Smooth muscle cell (in vitro differentiated cells): Measurements from ENCODE around the gene ASPRV1. TPM values are rescaled to one million over a fixed set of nuclear protein-coding genes. Genes with fewer than 3 reads are reported as not detected.

Experiments used
- DNase-seq: peaks from one replicate; lab custom pipeline; 2025; ENCODE audit not compliant: unreplicated experiment; lab: John Stamatoyannopoulos, UW
- H2AFZ ChIP-seq: fragments of 200-600 bp; sonication (generic); 2 replicates; pipeline ENCODE4 v1.6.0; 2016; ENCODE audit warnings: antibody characterized with exemption, low read depth, mild to moderate bottlenecking
- H3F3A ChIP-seq: fragments of 200-600 bp; sonication (generic); 2 replicates; pipeline ENCODE4 v1.6.0; 2017; ENCODE audit warnings: antibody characterized with exemption, low read depth
- H3K27ac ChIP-seq: fragments of 200-600 bp; sonication (generic); 2 replicates; pipeline ENCODE4 v1.5.1; 2016; ENCODE audit warnings: low read depth, mild to moderate bottlenecking
- H3K27me3 ChIP-seq: fragments of 200-600 bp; sonication (generic); 2 replicates; pipeline ENCODE4 v1.6.1; 2016; ENCODE audit warnings: low read depth, mild to moderate bottlenecking
- H3K36me3 ChIP-seq: fragments of 200-600 bp; sonication (generic); 2 replicates; pipeline ENCODE4 v1.5.1; 2016; ENCODE audit warnings: low read depth
- H3K4me1 ChIP-seq: fragments of 200-600 bp; sonication (generic); 2 replicates; pipeline ENCODE4 v1.5.1; 2016; ENCODE audit warnings: low read depth
- H3K4me2 ChIP-seq: fragments of 200-600 bp; sonication (generic); 2 replicates; pipeline ENCODE4 v1.6.0; 2016; ENCODE audit warnings: mild to moderate bottlenecking
- H3K4me3 ChIP-seq: fragments of 200-600 bp; sonication (generic); 2 replicates; pipeline ENCODE4 v1.5.1; 2016; ENCODE audit warnings: mild to moderate bottlenecking
- H3K79me2 ChIP-seq: fragments of 200-600 bp; sonication (generic); 2 replicates; pipeline ENCODE4 v1.6.0; 2016; ENCODE audit warnings: low read depth, mild to moderate bottlenecking
- H3K9ac ChIP-seq: fragments of 200-600 bp; sonication (generic); 2 replicates; pipeline ENCODE4 v1.6.0; 2016; ENCODE audit warnings: low read depth
- H3K9me3 ChIP-seq: fragments of 200-600 bp; sonication (generic); replicated peaks from 2 replicates; pipeline ENCODE4 v1.5.1; 2016; ENCODE audit warnings: low read depth
- H4K20me1 ChIP-seq: fragments of 200-600 bp; sonication (generic); 2 replicates; pipeline ENCODE4 v1.6.0; 2016; ENCODE audit warnings: low read depth
- CTCF ChIP-seq: fragments of 200-600 bp; sonication (generic); IDR thresholded peaks from 2 replicates; pipeline ENCODE4 v1.5.1; 2017; ENCODE audit warnings: borderline replicate concordance, mild to moderate bottlenecking, antibody characterized with exemption; ENCODE audit not compliant: insufficient read depth, poor library complexity, severe bottlenecking
- WGBS: methylation state at CpG from one replicate; pipeline ENCODE4 v1.1.7; 2016; ENCODE audit warnings: low lambda C conversion rate; 5-methylcytosine and 5-hydroxymethylcytosine counted together
- polyA plus RNA-seq: library from polyadenylated mRNA; unstranded; fragments of >200 nt; fragmentation: Nextera tagmentation; extraction: Ambion mirVana; gene quantifications from 2 replicates; pipeline ENCODE4 v1.2.1, GENCODE V29; 2016
- total RNA-seq: library from RNA; depleted of rRNA; stranded (reverse); fragments of >200 nt; gene quantifications from 2 replicates; pipeline ENCODE4 v1.2.3, GENCODE V29; 2014

ASPRV1 gene
- total and polyA plus RNA-seq, 2 experiments from 2014 or later: 1.6 to 4.4 TPM

DNA sequence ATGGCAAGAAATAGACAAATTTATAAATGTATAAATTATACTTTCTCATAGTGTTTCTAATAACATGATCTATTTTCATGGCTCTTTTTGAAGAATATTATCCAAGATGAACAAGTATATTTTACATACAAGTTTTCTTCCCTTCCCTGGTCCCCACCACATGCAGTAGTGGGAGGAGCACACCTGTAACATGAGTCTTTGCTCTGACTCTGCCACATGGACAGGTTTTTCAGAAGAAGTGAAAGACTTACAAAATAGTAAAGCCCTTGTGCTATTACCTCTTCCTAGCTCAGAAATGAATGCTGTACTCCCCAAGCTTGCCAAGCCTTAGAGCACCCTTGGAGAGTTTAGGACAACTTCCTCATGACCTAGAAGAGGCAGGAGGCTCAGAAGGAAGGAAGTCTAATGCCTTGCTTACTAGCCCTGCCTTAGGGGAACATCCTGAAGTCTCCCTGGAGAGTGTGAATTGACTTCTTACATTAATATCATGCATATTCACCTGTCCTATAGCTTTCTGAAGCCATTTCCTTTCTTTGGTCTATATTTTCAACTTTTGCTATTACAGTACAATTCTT is 28.1 kb downstream of the ASPRV1 start:
- Histone ChIP-seq H3K9me3 (no peaks in the 10 kb centered on the region), H3K4me2 (peak overlapping the region; percentile 50), H2AFZ (no peak overlapping the region), H3K36me3 (no peaks in the 10 kb centered on the region), H3F3A (peaks cover 13% of the 10 kb centered on the region), H3K79me2 (no peaks in the 10 kb centered on the region), H3K4me3 (peak overlapping the region; percentile 10), H3K27ac (peak overlapping the region; percentile 93), H4K20me1 (no peaks in the 10 kb centered on the region), H3K4me1 (no peaks in the 10 kb centered on the region), H3K27me3 (no peaks in the 10 kb centered on the region), H3K9ac (peak overlapping the region; percentile 68)
- DNase-seq: no peak
- no peak for TF ChIP-seq CTCF

- H3K4me3 ChIP-seq: no peak overlapping the region
- H3K9me3 ChIP-seq: no peaks in the 10 kb centered on the region
- no peaks in the 10 kb centered on the region for H3K27me3 ChIP-seq
- peak overlapping the region; percentile 93 for H3K27ac ChIP-seq
- H2AFZ ChIP-seq: no peak overlapping the region
- no peaks in the 10 kb centered on the region for H3K79me2 ChIP-seq
- H3K36me3 ChIP-seq: no peaks in the 10 kb centered on the region
- WGBS: 88% methylated on average over 1 of the region's 1 CpG
- no peaks in the 10 kb centered on the region for H4K20me1 ChIP-seq
- no peak overlapping the region for H3K9ac ChIP-seq
- H3F3A ChIP-seq: peaks cover 13% of the 10 kb centered on the region
- H3K4me1 ChIP-seq: no peaks in the 10 kb centered on the region
- TF ChIP-seq CTCF: no peak
- DNase-seq: no peak
- no peak overlapping the region for H3K4me2 ChIP-seq
These were observed 28.9 kb downstream of the ASPRV1 start for GRCh38 chr2:69932596-69932922.

DNA sequence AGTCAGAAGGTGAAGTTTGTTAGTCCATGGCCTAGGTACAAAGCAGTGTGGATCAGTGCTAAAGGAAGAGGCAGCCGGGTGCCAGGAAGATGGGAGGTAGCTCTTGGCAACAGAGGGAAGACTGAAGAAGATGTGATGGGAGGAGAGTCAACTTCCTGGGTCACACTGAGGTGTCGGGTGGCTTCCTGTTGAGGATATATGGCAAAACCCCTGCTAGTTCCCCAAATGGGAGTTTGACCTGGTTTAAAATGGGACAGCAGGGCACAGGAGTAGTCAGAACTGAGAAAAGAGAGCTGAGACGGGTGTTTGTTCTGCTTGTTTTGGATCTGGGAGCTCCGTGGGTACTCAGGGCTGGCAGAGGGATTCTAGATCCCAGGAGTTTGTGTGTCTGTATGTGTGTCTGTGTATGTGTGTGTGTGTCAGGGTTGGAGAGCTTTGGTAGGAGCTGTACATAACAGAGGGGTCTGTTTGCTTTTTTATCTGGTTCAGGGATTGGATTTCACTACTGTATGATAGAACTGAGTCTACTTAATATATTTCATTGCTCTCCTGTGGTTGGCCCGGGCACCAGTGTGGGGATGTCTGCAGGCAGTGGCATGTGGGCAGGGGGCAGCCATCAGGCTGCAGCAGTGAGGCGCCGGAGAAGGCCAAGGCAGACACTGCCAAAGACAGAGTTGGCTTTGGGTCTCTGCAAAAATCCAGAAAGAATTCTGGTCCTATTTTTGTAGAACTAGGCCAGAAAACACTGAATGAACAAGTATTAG is 29.4 kb downstream of the ASPRV1 start:
- no peak for DNase-seq
- Histone ChIP-seq H2AFZ (no peak overlapping the region), H3K4me2 (no peak overlapping the region), H3K27ac (peak overlapping the region; percentile 93), H3F3A (peaks cover 13% of the 10 kb centered on the region), H3K9ac (no peak overlapping the region), H3K9me3 (no peaks in the 10 kb centered on the region), H3K27me3 (no peaks in the 10 kb centered on the region), H4K20me1 (no peaks in the 10 kb centered on the region), H3K79me2 (no peaks in the 10 kb centered on the region), H3K36me3 (no peaks in the 10 kb centered on the region), H3K4me3 (no peak overlapping the region), H3K4me1 (no peaks in the 10 kb centered on the region)
- TF ChIP-seq CTCF: no peak
- 86% methylated on average over 7 of the region's 7 CpGs for WGBS

GRCh38 chr2:69926849-69927515 is 34.4 kb downstream of the ASPRV1 start:
- no peaks in the 10 kb centered on the region for H3K4me1 ChIP-seq
- WGBS: 97% methylated on average over 3 of the region's 3 CpGs
- no peak overlapping the region for H3K4me2 ChIP-seq
- TF ChIP-seq CTCF: no peak
- H3K27ac ChIP-seq: no peak overlapping the region
- no peak for DNase-seq
- H3K4me3 ChIP-seq: no peak overlapping the region
- no peaks in the 10 kb centered on the region for H3K27me3 ChIP-seq
- no peaks in the 10 kb centered on the region for H3K36me3 ChIP-seq
- H3K79me2 ChIP-seq: no peaks in the 10 kb centered on the region
- H3F3A ChIP-seq: no peaks in the 10 kb centered on the region
- no peak overlapping the region for H2AFZ ChIP-seq
- H3K9me3 ChIP-seq: no peaks in the 10 kb centered on the region
- H3K9ac ChIP-seq: no peak overlapping the region
- no peaks in the 10 kb centered on the region for H4K20me1 ChIP-seq
